22Rv1 (cell line): Measurements from ENCODE around the gene SETBP1.

Source experiments
- CTCF ChIP-seq: fragments of 450-650 bp; IDR thresholded peaks from 2 replicates; pipeline ENCODE4 v1.5.1; 2017; ENCODE audit warnings: mild to moderate bottlenecking
- ZFX ChIP-seq: fragments of 450-650 bp; IDR thresholded peaks from 2 replicates; pipeline ENCODE4 v1.6.1; 2017; ENCODE audit warnings: antibody characterized with exemption, borderline replicate concordance

- TF ChIP-seq CTCF (no peak), ZFX (no peak)
Measured at GRCh38 chr18:44973282-44973681, 292.6 kb downstream of the SETBP1 start.
